Hepatocyte (in vitro differentiated cells): ENCODE measurements around the gene TBL2. TPM values are rescaled to one million over a fixed set of nuclear protein-coding genes. Genes with fewer than 3 reads are reported as not detected.

Experiments
- DNase-seq: peaks from one replicate; pipeline ENCODE4 v3.0.0-alpha.2; 2016; ENCODE audit warnings: low spot score
- H2AFZ ChIP-seq: fragments of 200-600 bp; sonication (generic); 2 replicates; pipeline ENCODE4 v1.6.0; 2016; ENCODE audit warnings: antibody characterized with exemption, mild to moderate bottlenecking
- H3K27ac ChIP-seq: fragments of 200-600 bp; sonication (generic); 2 replicates; pipeline ENCODE4 v1.5.1; 2016; ENCODE audit warnings: mild to moderate bottlenecking
- H3K27me3 ChIP-seq: fragments of 200-600 bp; sonication (generic); 2 replicates; pipeline ENCODE4 v1.6.1; 2016
- H3K36me3 ChIP-seq: fragments of 200-600 bp; sonication (generic); replicated peaks from 2 replicates; pipeline ENCODE4 v1.5.1; 2016; ENCODE audit warnings: low read depth; ENCODE audit not compliant: insufficient read depth
- H3K4me1 ChIP-seq: fragments of 200-600 bp; sonication (generic); 2 replicates; pipeline ENCODE4 v1.5.1; 2016; ENCODE audit warnings: mild to moderate bottlenecking, moderate library complexity; ENCODE audit not compliant: insufficient read depth
- H3K4me2 ChIP-seq: fragments of 200-600 bp; sonication (generic); 2 replicates; pipeline ENCODE4 v1.6.0; 2016
- H3K4me3 ChIP-seq: fragments of 200-600 bp; sonication (generic); 2 replicates; pipeline ENCODE4 v1.5.1; 2016; ENCODE audit warnings: mild to moderate bottlenecking
- H3K79me2 ChIP-seq: fragments of 200-600 bp; sonication (generic); 2 replicates; pipeline ENCODE4 v1.6.0; 2017; ENCODE audit warnings: mild to moderate bottlenecking
- H3K9me2 ChIP-seq: fragments of 200-600 bp; sonication (generic); replicated peaks from 2 replicates; pipeline ENCODE4 v1.6.0; 2017; ENCODE audit warnings: mild to moderate bottlenecking; ENCODE audit not compliant: insufficient read depth
- H3K9me3 ChIP-seq: fragments of 200-600 bp; sonication (generic); 2 replicates; pipeline ENCODE4 v1.5.1; 2016; ENCODE audit warnings: low read depth, mild to moderate bottlenecking
- H4K20me1 ChIP-seq: fragments of 200-600 bp; sonication (generic); 2 replicates; pipeline ENCODE4 v1.6.0; 2016; ENCODE audit warnings: mild to moderate bottlenecking; ENCODE audit not compliant: insufficient read depth, poor library complexity, severe bottlenecking
- EZH2 ChIP-seq: fragments of 200-600 bp; sonication (generic); IDR thresholded peaks from 2 replicates; pipeline ENCODE4 v1.6.1; 2016; ENCODE audit warnings: antibody characterized with exemption, mild to moderate bottlenecking, borderline replicate concordance
- EZH2phosphoT487 ChIP-seq: fragments of 200-600 bp; sonication (generic); IDR thresholded peaks from one replicate; pipeline ENCODE4 v1.6.1; 2018; ENCODE audit warnings: antibody characterized with exemption, mild to moderate bottlenecking, low read depth, moderate library complexity; ENCODE audit not compliant: unreplicated experiment, severe bottlenecking
- whole genome bisulfite sequencing: methylation state at CpG from one replicate; pipeline ENCODE4 v1.1.6; 2016; ENCODE audit warnings: low lambda C conversion rate; ENCODE audit errors: missing lambda C conversion rate; 5-methylcytosine and 5-hydroxymethylcytosine counted together
- polyA plus RNA-seq: library from polyadenylated mRNA; unstranded; fragments of >200 nt; fragmentation: Nextera tagmentation; extraction: Ambion mirVana; gene quantifications from 2 replicates; pipeline ENCODE4 v1.2.1, GENCODE V29; 2016
- total RNA-seq: library from RNA; depleted of rRNA; stranded (reverse); fragments of >200 nt; gene quantifications from 2 replicates; pipeline ENCODE4 v1.2.3, GENCODE V29; 2014
- TF ChIP-seq, protein P1 (sequence below): fragments of 200-600 bp; sonication (generic); IDR thresholded peaks from 2 replicates; pipeline ENCODE4 v1.5.1; 2016; ENCODE audit warnings: antibody characterized with exemption, mild to moderate bottlenecking; ENCODE audit not compliant: poor library complexity

Gene TBL2
- total and polyA plus RNA-seq, 2 experiments from 2014 or later = 55.5 to 73.6 TPM

DNA sequence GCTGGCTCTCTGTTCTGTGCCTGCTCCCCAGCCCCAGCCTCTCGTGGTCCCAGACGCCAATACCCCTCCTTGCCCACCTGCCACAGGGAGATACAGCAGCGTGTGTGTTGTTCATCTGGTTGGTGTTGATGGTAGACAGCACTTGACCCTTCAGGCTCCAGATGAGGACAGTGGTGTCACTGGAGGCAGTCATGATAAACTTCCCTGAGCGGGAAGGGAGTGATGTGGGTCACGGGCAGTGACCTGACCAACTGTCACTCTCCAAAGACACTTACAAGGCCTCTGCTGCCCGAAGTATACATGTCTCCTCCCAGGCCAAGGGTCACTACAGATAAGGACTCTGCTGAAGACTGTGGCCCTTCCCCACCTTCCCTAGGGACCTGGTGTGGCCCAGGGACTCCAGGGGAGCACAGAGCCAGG lies 5.6 kb downstream of the TBL2 start:
- Histone ChIP-seq H3K4me2 (no peak overlapping the region), H4K20me1 (peaks cover 14% of the 10 kb centered on the region), H3K27ac (no peak overlapping the region), H3K4me3 (no peak overlapping the region), H3K4me1 (peaks cover 10% of the 10 kb centered on the region), H3K79me2 (peaks cover 32% of the 10 kb centered on the region), H3K27me3 (no peaks in the 10 kb centered on the region), H3K9me3 (no peaks in the 10 kb centered on the region), H3K36me3 (no peaks in the 10 kb centered on the region), H3K9me2 (no peaks in the 10 kb centered on the region), H2AFZ (no peak overlapping the region)
- TF ChIP-seq EZH2phosphoT487 (no peak), EZH2 (no peak)
- TF ChIP-seq, protein P1, sequence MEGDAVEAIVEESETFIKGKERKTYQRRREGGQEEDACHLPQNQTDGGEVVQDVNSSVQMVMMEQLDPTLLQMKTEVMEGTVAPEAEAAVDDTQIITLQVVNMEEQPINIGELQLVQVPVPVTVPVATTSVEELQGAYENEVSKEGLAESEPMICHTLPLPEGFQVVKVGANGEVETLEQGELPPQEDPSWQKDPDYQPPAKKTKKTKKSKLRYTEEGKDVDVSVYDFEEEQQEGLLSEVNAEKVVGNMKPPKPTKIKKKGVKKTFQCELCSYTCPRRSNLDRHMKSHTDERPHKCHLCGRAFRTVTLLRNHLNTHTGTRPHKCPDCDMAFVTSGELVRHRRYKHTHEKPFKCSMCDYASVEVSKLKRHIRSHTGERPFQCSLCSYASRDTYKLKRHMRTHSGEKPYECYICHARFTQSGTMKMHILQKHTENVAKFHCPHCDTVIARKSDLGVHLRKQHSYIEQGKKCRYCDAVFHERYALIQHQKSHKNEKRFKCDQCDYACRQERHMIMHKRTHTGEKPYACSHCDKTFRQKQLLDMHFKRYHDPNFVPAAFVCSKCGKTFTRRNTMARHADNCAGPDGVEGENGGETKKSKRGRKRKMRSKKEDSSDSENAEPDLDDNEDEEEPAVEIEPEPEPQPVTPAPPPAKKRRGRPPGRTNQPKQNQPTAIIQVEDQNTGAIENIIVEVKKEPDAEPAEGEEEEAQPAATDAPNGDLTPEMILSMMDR = no peak
- no peak for DNase-seq
- WGBS = 76% methylated on average over 6 of the region's 6 CpGs

- Histone ChIP-seq H3K79me2 (peaks cover 14% of the 10 kb centered on the region), H4K20me1 (peaks cover 8% of the 10 kb centered on the region), H3K4me1 (no peaks in the 10 kb centered on the region), H3K36me3 (no peaks in the 10 kb centered on the region), H2AFZ (no peak overlapping the region), H3K27ac (no peak overlapping the region), H3K27me3 (no peaks in the 10 kb centered on the region), H3K4me2 (no peak overlapping the region), H3K9me3 (no peaks in the 10 kb centered on the region), H3K4me3 (no peak overlapping the region), H3K9me2 (no peaks in the 10 kb centered on the region)
- 96% methylated on average over 10 of the region's 10 CpGs for WGBS
- no peak for TF ChIP-seq EZH2
- no peak for TF ChIP-seq EZH2phosphoT487
- TF ChIP-seq, protein P1 = no peak
- DNase-seq = no peak
These were observed 7.4 kb downstream of the TBL2 start for GRCh38 chr7:73570977-73571376.

DNA sequence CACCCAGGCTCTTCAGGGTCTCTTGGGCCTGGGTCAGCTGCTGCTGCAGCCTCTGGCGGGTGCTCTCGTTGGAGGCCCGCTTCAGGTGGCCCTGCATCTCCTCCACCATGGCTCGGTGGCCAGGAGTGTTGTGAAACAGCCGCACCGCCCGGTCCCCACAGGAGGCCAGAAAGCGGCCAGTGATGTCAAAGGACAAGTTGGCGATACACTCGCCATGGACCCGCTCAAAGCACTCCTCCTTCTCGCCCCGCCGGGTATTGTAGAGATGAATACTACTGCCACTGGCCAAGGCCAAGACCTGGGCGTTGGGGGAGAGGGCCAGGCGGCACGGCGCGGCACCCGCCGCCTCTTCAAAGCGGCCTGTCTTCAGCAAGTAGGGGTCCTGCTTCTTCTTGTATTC lies 7.9 kb downstream of the TBL2 start:
- no peak overlapping the region for H2AFZ ChIP-seq
- no peak for DNase-seq
- H3K27me3 ChIP-seq = no peaks in the 10 kb centered on the region
- H3K36me3 ChIP-seq = no peaks in the 10 kb centered on the region
- no peak for TF ChIP-seq EZH2
- TF ChIP-seq EZH2phosphoT487 = no peak
- TF ChIP-seq, protein P1 = no peak
- no peak overlapping the region for H3K27ac ChIP-seq
- peaks cover 9% of the 10 kb centered on the region for H3K79me2 ChIP-seq
- peaks cover 6% of the 10 kb centered on the region for H4K20me1 ChIP-seq
- H3K4me1 ChIP-seq = no peaks in the 10 kb centered on the region
- H3K9me2 ChIP-seq = no peaks in the 10 kb centered on the region
- no peak overlapping the region for H3K4me3 ChIP-seq
- H3K9me3 ChIP-seq = no peaks in the 10 kb centered on the region
- no peak overlapping the region for H3K4me2 ChIP-seq
- WGBS = 98% methylated on average over 21 of the region's 22 CpGs
